ENCODE data around the gene LARP6.

GRCh38 chr15:70829371-70830166 lies 24.4 kb downstream of the LARP6 start:
- TF ChIP-seq POLR2A (IDR thresholded peaks at IDR 0.05; ENCODE audit: low read depth): no peak
- TF ChIP-seq, protein P1, sequence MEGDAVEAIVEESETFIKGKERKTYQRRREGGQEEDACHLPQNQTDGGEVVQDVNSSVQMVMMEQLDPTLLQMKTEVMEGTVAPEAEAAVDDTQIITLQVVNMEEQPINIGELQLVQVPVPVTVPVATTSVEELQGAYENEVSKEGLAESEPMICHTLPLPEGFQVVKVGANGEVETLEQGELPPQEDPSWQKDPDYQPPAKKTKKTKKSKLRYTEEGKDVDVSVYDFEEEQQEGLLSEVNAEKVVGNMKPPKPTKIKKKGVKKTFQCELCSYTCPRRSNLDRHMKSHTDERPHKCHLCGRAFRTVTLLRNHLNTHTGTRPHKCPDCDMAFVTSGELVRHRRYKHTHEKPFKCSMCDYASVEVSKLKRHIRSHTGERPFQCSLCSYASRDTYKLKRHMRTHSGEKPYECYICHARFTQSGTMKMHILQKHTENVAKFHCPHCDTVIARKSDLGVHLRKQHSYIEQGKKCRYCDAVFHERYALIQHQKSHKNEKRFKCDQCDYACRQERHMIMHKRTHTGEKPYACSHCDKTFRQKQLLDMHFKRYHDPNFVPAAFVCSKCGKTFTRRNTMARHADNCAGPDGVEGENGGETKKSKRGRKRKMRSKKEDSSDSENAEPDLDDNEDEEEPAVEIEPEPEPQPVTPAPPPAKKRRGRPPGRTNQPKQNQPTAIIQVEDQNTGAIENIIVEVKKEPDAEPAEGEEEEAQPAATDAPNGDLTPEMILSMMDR (IDR thresholded peaks at IDR 0.05): no peak

Data from esophagus muscularis mucosa (tissue), 3 donors.